ENCODE data around the gene CLTB.

CLTB gene

GRCh38 chr5:176379881-176380280, 36.5 kb downstream of the CLTB start:
- no peak for TF ChIP-seq JUND (IDR thresholded peaks at IDR 0.05; ENCODE audit: low read depth)
- in situ Hi-C loops (cut with HindIII; ENCODE audit: low pct_unique_long_range_greater_than_20kb, low sequenced_read_pairs), result no loop called here
- DNase-seq (ENCODE audit: low read depth in 1 of 2, low spot score in 1 of 2), result no peak

GRCh38 chr5:176373100-176373818, 43.1 kb downstream of the CLTB start:
- DNase-seq (ENCODE audit: low read depth in 1 of 2, low spot score in 1 of 2), result no peak
- no peak for TF ChIP-seq JUND (IDR thresholded peaks at IDR 0.05; ENCODE audit: low read depth)
- in situ Hi-C loops (cut with HindIII; ENCODE audit: low pct_unique_long_range_greater_than_20kb, low sequenced_read_pairs), result no loop called here

GRCh38 chr5:176371621-176372539, 44.5 kb downstream of the CLTB start:
- in situ Hi-C loops (cut with HindIII; ENCODE audit: low pct_unique_long_range_greater_than_20kb, low sequenced_read_pairs), result no loop called here
- DNase-seq (ENCODE audit: low read depth in 1 of 2, low spot score in 1 of 2), result no peak

GRCh38 chr5:176369934-176370711, 46.2 kb downstream of the CLTB start:
- DNase-seq (ENCODE audit: low read depth in 1 of 2, low spot score in 1 of 2), result no peak
- in situ Hi-C loops (cut with HindIII; ENCODE audit: low pct_unique_long_range_greater_than_20kb, low sequenced_read_pairs), result no loop called here
- no peak for TF ChIP-seq JUND (IDR thresholded peaks at IDR 0.05; ENCODE audit: low read depth)

More at GRCh38 chr5:176371621-176372539, 44.5 kb downstream of the CLTB start:
- no peak for TF ChIP-seq JUND (IDR thresholded peaks at IDR 0.05; ENCODE audit: low read depth)

- no peak for DNase-seq (ENCODE audit: low read depth in 1 of 2, low spot score in 1 of 2)
- no peak for TF ChIP-seq JUND (IDR thresholded peaks at IDR 0.05; ENCODE audit: low read depth)
- in situ Hi-C loops (cut with HindIII; ENCODE audit: low pct_unique_long_range_greater_than_20kb, low sequenced_read_pairs), result no loop called here
Observed at GRCh38 chr5:176368726-176369125, 47.6 kb downstream of the CLTB start.

- no peak for DNase-seq (ENCODE audit: low read depth in 1 of 2, low spot score in 1 of 2)
- in situ Hi-C loops (cut with HindIII; ENCODE audit: low pct_unique_long_range_greater_than_20kb, low sequenced_read_pairs), result no loop called here
- no peak for TF ChIP-seq JUND (IDR thresholded peaks at IDR 0.05; ENCODE audit: low read depth)
Observed at GRCh38 chr5:176366232-176366894, 50.0 kb downstream of the CLTB start.

- DNase-seq (ENCODE audit: low read depth in 1 of 2, low spot score in 1 of 2), result no peak
- in situ Hi-C loops (cut with HindIII; ENCODE audit: low pct_unique_long_range_greater_than_20kb, low sequenced_read_pairs), result no loop called here
- no peak for TF ChIP-seq JUND (IDR thresholded peaks at IDR 0.05; ENCODE audit: low read depth)
Observed at GRCh38 chr5:176365351-176366231, 50.7 kb downstream of the CLTB start, which contains the start of gene ARL10. Gene ARL10, plus strand, starts transcription at chr5:176365487. Its CDS starts 77 bp downstream, at chr5:176365564.

- no peak for TF ChIP-seq JUND (IDR thresholded peaks at IDR 0.05; ENCODE audit: low read depth)
- no peak for DNase-seq (ENCODE audit: low read depth in 1 of 2, low spot score in 1 of 2)
- in situ Hi-C loops (cut with HindIII; ENCODE audit: low pct_unique_long_range_greater_than_20kb, low sequenced_read_pairs), result no loop called here
Observed at GRCh38 chr5:176364765-176365350, 51.5 kb downstream of the CLTB start.

- in situ Hi-C loops (cut with HindIII; ENCODE audit: low pct_unique_long_range_greater_than_20kb, low sequenced_read_pairs), result no loop called here
- no peak for TF ChIP-seq JUND (IDR thresholded peaks at IDR 0.05; ENCODE audit: low read depth)
- no peak for DNase-seq (ENCODE audit: low read depth in 1 of 2, low spot score in 1 of 2)
Observed at GRCh38 chr5:176362233-176362490, 54.2 kb downstream of the CLTB start.

- in situ Hi-C loops (cut with HindIII; ENCODE audit: low pct_unique_long_range_greater_than_20kb, low sequenced_read_pairs), result no loop called here
- no peak for TF ChIP-seq JUND (IDR thresholded peaks at IDR 0.05; ENCODE audit: low read depth)
- DNase-seq (ENCODE audit: low read depth in 1 of 2, low spot score in 1 of 2), result peak; percentile 83 to 92
Observed at GRCh38 chr5:176361437-176362232, 54.7 kb downstream of the CLTB start, which contains the start of gene KIAA1191. Gene KIAA1191, minus strand, starts transcription at chr5:176361764. Its CDS starts 2,256 bp downstream, at chr5:176359508.
